Measurements from ENCODE around the gene KCNN4. TPM values are rescaled to one million over a fixed set of nuclear protein-coding genes. Genes with fewer than 3 reads are reported as not detected.
A peak's percentile ranks its signal among the peaks of the same experiment; 100 is the strongest.
"Not testable (repeated sequence)": the region's sequence is repeated elsewhere in the genome, so short reads cannot be mapped to it uniquely, and the experiment has no call there.

The KCNN4 gene
- polyA plus RNA-seq (ENCODE audit: insufficient read depth in 1 of 5, insufficient read length in 5 of 5, low replicate concordance in 1 of 5) = 1 to 10 TPM; 1.3 to 2.6 (median 1.6) TPM
- long read RNA-seq, donor 1 = 0 reads
- long read RNA-seq, donor 2, partial matches to known transcripts = 0 of 1 reads
- long read RNA-seq, donor 2, other reads (novel, unspliced or antisense) = 0 of 1 reads
- long read RNA-seq, donor 3 = 0 reads
- long read RNA-seq, donor 4, partial matches to known transcripts = 0 of 1 reads
- long read RNA-seq, donor 4, other reads (novel, unspliced or antisense) = 0 of 1 reads
- long read RNA-seq, donor 5 = 0 reads
- long read RNA-seq, donor 6 = 0 reads
- long read RNA-seq, donor 7 = 0 reads
- long read RNA-seq, donor 8, partial matches to known transcripts = 0 of 1 reads
- long read RNA-seq, donor 8, other reads (novel, unspliced or antisense) = 0 of 1 reads

- no peak for DNase-seq
Measured at GRCh38 chr19:43780706-43781525, at the start of gene KCNN4. TSS of gene KCNN4 (minus strand) at chr19:43780973. CDS start at chr19:43780861, 112 bp downstream.

GRCh38 chr19:43826787-43827754, 46.3 kb upstream of the KCNN4 start, which contains the start of gene ZNF283:
TSS of gene ZNF283 (plus strand) at chr19:43827321. CDS start at chr19:43833505, 6,184 bp downstream.
- peak; percentile 74 to 83 for DNase-seq

DNA sequence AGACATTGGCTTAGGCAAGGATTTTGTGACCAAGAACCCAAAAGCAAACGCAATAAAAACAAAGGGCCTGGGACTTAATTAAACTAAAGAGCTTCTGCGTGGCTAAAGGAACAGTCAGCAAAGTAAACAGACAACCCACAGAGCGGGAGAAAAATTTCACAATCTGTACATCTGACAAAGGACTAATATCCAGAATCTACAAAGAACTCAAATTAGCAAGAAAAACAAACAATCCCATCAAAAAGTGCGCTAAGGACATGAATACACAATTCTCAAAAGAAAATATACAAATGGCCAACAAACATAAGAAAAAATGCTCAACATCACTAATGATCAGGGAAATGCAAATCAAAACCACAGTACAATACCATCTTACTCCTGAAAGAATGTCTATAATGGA, 43.8 kb upstream of the KCNN4 start:
- not testable (repeated sequence) for DNase-seq

- not testable (repeated sequence) for DNase-seq
Measured at GRCh38 chr19:43823856-43824255, 43.1 kb upstream of the KCNN4 start.

- no peak for DNase-seq
Measured at GRCh38 chr19:43820884-43821215, 40.1 kb upstream of the KCNN4 start.

GRCh38 chr19:43820098-43820883, 39.5 kb upstream of the KCNN4 start:
- DNase-seq = no peak

DNA sequence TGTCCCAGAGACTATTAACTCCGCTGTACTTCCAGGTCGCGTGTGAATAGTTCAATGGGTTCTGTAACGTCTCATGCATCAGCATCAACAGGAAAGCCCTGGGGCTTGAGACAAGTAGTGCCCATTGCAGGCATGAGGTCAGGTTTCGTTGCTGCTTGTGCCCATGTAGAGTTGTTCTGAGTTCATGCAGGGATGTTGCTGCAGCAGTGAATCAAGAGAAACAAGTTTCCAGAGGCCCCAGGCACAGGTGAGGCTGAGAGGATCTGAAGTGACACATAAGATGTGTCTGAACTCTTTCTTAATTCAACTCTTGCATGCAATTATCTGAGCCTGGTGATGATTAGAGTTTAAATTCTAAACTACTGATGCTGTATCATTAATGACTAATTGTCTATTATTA, 37.7 kb upstream of the KCNN4 start:
- DNase-seq = no peak

GRCh38 chr19:43817454-43817853, 36.7 kb upstream of the KCNN4 start:
- DNase-seq = not testable (repeated sequence)

DNA sequence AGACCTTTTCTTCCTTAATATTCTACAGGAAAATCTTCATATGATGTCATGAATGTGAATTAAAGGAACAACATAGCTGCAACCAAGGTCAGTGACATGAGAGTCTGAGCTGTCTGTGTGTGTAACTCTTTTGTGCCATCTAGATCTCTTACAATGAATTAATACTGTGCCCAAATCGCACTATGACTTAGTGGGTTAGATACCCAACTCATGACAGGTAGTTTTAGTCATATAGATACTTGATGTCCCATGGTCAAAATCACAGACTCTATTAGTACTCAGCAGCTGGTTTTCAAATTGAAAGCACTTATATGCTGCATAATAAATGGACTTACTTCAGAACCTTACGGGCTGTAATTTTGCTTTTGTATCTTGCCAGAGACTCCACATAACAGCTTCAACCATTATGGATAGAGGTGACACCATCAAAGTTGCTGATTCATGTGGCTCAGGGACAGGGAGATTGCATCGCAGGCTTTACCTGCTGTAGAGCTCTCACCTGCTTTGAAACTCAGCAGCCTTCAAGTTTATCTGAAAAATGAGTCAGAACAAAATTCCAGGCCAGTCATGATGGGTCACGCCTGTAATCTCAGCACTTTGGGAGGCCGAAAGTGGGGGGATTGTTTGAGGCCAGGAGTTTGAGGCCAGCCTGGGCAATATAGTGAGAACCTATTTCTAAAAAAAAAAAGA, 34.0 kb upstream of the KCNN4 start:
- no peak for DNase-seq

- no peak for DNase-seq
Measured at GRCh38 chr19:43812688-43813087, 31.9 kb upstream of the KCNN4 start.

DNA sequence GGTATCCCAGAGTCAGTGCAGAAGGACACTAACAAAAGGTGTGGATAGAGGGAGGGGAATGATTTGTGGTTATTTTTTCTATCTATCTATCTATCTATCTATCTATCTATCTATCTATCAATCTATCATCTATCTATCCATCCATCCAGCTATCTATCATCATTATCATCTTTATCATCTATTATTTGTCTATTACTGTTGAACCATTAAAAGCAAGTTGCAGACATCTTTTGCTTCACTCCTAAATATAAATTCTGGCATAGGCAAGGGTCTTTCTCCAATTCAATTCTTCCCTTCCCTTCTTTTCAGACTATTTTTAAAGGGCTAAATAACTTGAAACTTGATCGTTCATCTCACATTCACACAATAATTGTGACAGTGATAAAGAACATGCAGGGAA, 31.5 kb upstream of the KCNN4 start:
- no peak for DNase-seq

DNA sequence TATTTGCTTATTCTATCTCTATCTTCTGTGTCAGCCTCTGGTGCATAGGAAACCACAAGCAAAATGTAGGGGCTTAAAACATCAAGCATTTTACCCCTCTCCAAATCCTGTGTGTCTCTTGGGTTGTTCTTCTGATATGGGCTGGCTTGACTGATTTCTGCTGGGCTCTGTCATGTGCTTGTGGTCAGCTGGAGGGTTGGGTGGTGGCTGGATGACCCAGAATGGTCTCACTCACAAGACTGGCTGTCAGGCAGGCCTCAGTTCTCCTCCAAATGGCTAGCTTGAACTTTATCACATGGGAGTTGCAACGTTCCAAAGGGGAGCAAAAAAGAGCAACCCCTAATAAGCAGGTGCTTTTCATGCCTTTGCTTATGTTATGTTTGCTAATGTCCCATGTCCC, 31.1 kb upstream of the KCNN4 start:
- no peak for DNase-seq

DNA sequence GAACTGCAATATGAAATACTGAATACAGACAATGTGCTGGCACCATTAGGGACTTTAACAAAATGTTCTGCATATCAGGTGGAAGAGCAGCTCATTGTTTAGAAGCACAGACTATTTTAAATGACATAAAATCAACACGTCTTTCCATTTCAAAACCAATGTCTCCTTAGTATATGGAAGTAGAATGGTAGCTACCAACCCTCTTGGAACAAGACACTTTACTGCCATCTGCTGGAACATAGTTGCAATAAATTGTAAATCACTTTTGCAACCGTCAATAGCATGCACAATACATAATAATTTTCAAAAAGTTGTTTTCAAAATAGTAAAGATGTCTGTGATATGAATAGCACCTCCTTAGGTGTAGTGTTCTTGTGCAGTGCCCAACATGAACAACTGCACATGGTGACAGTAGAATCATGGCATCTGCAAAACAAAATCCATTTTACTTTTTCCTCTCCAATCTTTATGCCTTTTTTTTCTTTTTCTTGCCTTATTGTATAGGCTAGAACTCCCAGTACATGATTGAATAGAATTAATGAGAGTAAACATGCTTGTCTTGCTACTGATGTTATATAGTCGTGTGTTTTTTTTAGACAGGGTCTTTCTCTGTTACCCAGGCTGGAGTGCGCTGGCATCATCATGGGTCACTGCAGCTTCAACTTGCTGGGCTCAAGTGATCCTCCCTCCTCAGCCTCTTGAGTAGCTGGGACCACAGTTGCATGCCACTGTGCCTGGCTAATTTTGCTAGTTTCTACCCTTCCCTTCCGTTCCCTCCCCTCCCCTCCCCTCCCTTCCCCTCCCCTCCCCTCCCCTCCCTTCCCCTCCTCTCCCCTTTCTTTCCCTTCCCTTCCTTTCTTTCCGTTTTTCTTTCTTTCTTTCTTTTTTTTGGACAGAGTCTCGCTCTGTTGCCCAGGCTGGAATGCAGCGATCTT, 29.3 kb upstream of the KCNN4 start:
- no peak for DNase-seq

GRCh38 chr19:43807651-43808050, 26.9 kb upstream of the KCNN4 start:
- no peak for DNase-seq

GRCh38 chr19:43806848-43807247, 26.1 kb upstream of the KCNN4 start:
- DNase-seq = no peak

DNA sequence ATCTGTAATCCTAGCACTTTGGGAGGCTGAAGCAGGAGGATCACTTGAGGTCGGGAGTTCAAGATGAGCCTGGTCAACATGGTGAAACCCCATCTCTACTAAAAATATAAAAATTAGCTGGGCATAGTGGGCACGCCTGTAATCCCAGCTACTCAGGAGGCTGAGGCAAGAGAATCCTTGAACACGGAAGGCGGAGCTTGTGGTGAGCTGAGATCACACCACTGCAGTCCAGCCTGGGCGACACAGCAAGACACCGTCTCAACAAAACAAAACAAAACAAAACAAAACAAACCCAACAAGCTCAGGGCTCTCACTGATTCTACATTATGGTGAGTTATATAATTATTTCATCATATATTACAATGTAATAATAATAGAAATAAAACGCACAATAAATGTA, 25.6 kb upstream of the KCNN4 start:
- DNase-seq = not testable (repeated sequence)

GRCh38 chr19:43804432-43804831, 23.7 kb upstream of the KCNN4 start:
- DNase-seq = no peak

- no peak for DNase-seq
Measured at GRCh38 chr19:43802216-43802951, 21.6 kb upstream of the KCNN4 start, which contains the start of gene LYPD5. TSS of gene LYPD5 (minus strand) at chr19:43802447. CDS start at chr19:43802380, 67 bp downstream.

Measured in right lung (tissue), 10 donors.